ENCODE results near the gene THAP2.
"Not testable (repeated sequence)": the region's sequence is repeated elsewhere in the genome, so short reads cannot be mapped to it uniquely, and the experiment has no call there.

The THAP2 gene

GRCh38 chr12:71685312-71685906, 21.3 kb downstream of the THAP2 start:
- Histone ChIP-seq H3K9ac (ENCODE audit: low read length) (peak overlapping the region; percentile 91), H3K79me1 (replicated peaks; ENCODE audit: low read length, poor library complexity, severe bottlenecking) (peaks cover 6% of the 10 kb centered on the region), H3K4ac (ENCODE audit: low read depth in 1 of 2, low read length in 2 of 2) (no peak overlapping the region), H2BK12ac (ENCODE audit: low read length in 2 of 2) (no peak overlapping the region), H3K18ac (ENCODE audit: low read depth in 1 of 2, low read length in 2 of 2) (peak overlapping the region in 1 of 2 experiments; percentile 100), H3K4me1 (ENCODE audit: control insufficient read depth, insufficient read depth, low read depth, low read length) (peaks cover 8% of the 10 kb centered on the region), H3K14ac (ENCODE audit: low read length in 2 of 2) (no peak overlapping the region), H2AFZ (ENCODE audit: low read depth, low read length) (no peak overlapping the region), H2BK15ac (ENCODE audit: low read depth, poor library complexity, severe bottlenecking) (no peak overlapping the region), H3K27me3 (ENCODE audit: control insufficient read depth in 1 of 2, insufficient read depth in 1 of 2, low read length in 2 of 2) (no peaks in the 10 kb centered on the region), H3K4me3 (ENCODE audit: insufficient read depth in 1 of 2, low read depth in 1 of 2, low read length in 2 of 2) (peak overlapping the region in 1 of 2 experiments; percentile 85), H3K23ac (ENCODE audit: low read length in 2 of 2) (no peak overlapping the region), H3K4me2 (ENCODE audit: low read length, poor library complexity, severe bottlenecking) (peak overlapping the region; percentile 89), H2BK5ac (ENCODE audit: low read depth, low read length, poor library complexity, severe bottlenecking) (no peak overlapping the region), H4K8ac (ENCODE audit: low read length) (peak overlapping the region; percentile 75), H2AK5ac (ENCODE audit: low read length, severe bottlenecking) (no peak overlapping the region), H3K27ac (ENCODE audit: low read length, poor library complexity, severe bottlenecking) (peak overlapping the region; percentile 47), H3K9me3 (ENCODE audit: control insufficient read depth, low read length) (no peaks in the 10 kb centered on the region), H2BK120ac (ENCODE audit: low read depth, low read length) (no peak overlapping the region), H3K36me3 (ENCODE audit: control insufficient read depth in 1 of 2, insufficient read depth in 2 of 2, low read depth in 1 of 2, low read length in 2 of 2) (peaks cover 0 to 2% of the 10 kb centered on the region in 2 experiments), H4K91ac (ENCODE audit: low read length) (no peak overlapping the region)
- DNase-seq: no peak
- 75% methylated on average over 14 of the region's 19 CpGs for WGBS

- DNase-seq: peak; percentile 94
- Histone ChIP-seq H3K4me3 (ENCODE audit: insufficient read depth in 1 of 2, low read depth in 1 of 2, low read length in 2 of 2) (peak within 1 kb of the TSS; percentile 85 to 94), H3K23ac (ENCODE audit: low read length in 2 of 2) (peak within 1 kb of the TSS in 1 of 2 experiments; percentile 89), H3K27ac (ENCODE audit: low read length, poor library complexity, severe bottlenecking) (peak within 1 kb of the TSS; percentile 85), H3K14ac (ENCODE audit: low read length in 2 of 2) (peak within 1 kb of the TSS in 1 of 2 experiments; percentile 99), H3K27me3 (ENCODE audit: control insufficient read depth in 1 of 2, insufficient read depth in 1 of 2, low read length in 2 of 2) (no peaks in the 10 kb centered on the region), H3K9ac (ENCODE audit: low read length) (peak within 1 kb of the TSS; percentile 91), H3K4ac (ENCODE audit: low read depth in 1 of 2, low read length in 2 of 2) (peak within 1 kb of the TSS; percentile 97), H3K79me1 (replicated peaks; ENCODE audit: low read length, poor library complexity, severe bottlenecking) (peaks cover 6% of the 10 kb centered on the region), H2BK12ac (ENCODE audit: low read length in 2 of 2) (peak within 1 kb of the TSS; percentile 93 to 96), H3K4me1 (ENCODE audit: control insufficient read depth, insufficient read depth, low read depth, low read length) (peaks cover 8% of the 10 kb centered on the region), H4K91ac (ENCODE audit: low read length) (peak within 1 kb of the TSS; percentile 99), H2BK15ac (ENCODE audit: low read depth, poor library complexity, severe bottlenecking) (peak within 1 kb of the TSS; percentile 98), H2BK5ac (ENCODE audit: low read depth, low read length, poor library complexity, severe bottlenecking) (peak within 1 kb of the TSS; percentile 96), H3K18ac (ENCODE audit: low read depth in 1 of 2, low read length in 2 of 2) (peak within 1 kb of the TSS; percentile 99 to 100), H3K9me3 (ENCODE audit: control insufficient read depth, low read length) (no peaks in the 10 kb centered on the region), H3K4me2 (ENCODE audit: low read length, poor library complexity, severe bottlenecking) (peak within 1 kb of the TSS; percentile 89), H3K36me3 (ENCODE audit: control insufficient read depth in 1 of 2, insufficient read depth in 2 of 2, low read depth in 1 of 2, low read length in 2 of 2) (peaks cover 0 to 2% of the 10 kb centered on the region in 2 experiments), H2AK5ac (ENCODE audit: low read length, severe bottlenecking) (no peak within 1 kb of the TSS), H2AFZ (ENCODE audit: low read depth, low read length) (peak within 1 kb of the TSS; percentile 98), H4K8ac (ENCODE audit: low read length) (peak within 1 kb of the TSS; percentile 98), H2BK120ac (ENCODE audit: low read depth, low read length) (peak within 1 kb of the TSS; percentile 85)
- under 1% methylated on average over 48 of the region's 63 CpGs for WGBS
Measured at GRCh38 chr12:71685914-71686657, 22.0 kb downstream of the THAP2 start, which contains the start of gene TMEM19. TSS of gene TMEM19 (plus strand) at chr12:71686082. CDS start at chr12:71686681, 599 bp downstream.

- Histone ChIP-seq H2AK5ac (ENCODE audit: low read length, severe bottlenecking) (no peak overlapping the region), H4K8ac (ENCODE audit: low read length) (no peak overlapping the region), H3K4ac (ENCODE audit: low read depth in 1 of 2, low read length in 2 of 2) (no peak overlapping the region), H3K27ac (ENCODE audit: low read length, poor library complexity, severe bottlenecking) (peak overlapping the region; percentile 67), H3K14ac (ENCODE audit: low read length in 2 of 2) (no peak overlapping the region), H3K79me1 (replicated peaks; ENCODE audit: low read length, poor library complexity, severe bottlenecking) (peaks cover 6% of the 10 kb centered on the region), H3K4me3 (ENCODE audit: insufficient read depth in 1 of 2, low read depth in 1 of 2, low read length in 2 of 2) (peak overlapping the region; percentile 85 to 94), H4K91ac (ENCODE audit: low read length) (no peak overlapping the region), H3K27me3 (ENCODE audit: control insufficient read depth in 1 of 2, insufficient read depth in 1 of 2, low read length in 2 of 2) (no peaks in the 10 kb centered on the region), H2AFZ (ENCODE audit: low read depth, low read length) (no peak overlapping the region), H2BK5ac (ENCODE audit: low read depth, low read length, poor library complexity, severe bottlenecking) (no peak overlapping the region), H2BK12ac (ENCODE audit: low read length in 2 of 2) (no peak overlapping the region), H3K23ac (ENCODE audit: low read length in 2 of 2) (no peak overlapping the region), H3K4me2 (ENCODE audit: low read length, poor library complexity, severe bottlenecking) (peak overlapping the region; percentile 63), H2BK120ac (ENCODE audit: low read depth, low read length) (no peak overlapping the region), H3K18ac (ENCODE audit: low read depth in 1 of 2, low read length in 2 of 2) (no peak overlapping the region), H3K4me1 (ENCODE audit: control insufficient read depth, insufficient read depth, low read depth, low read length) (peaks cover 8% of the 10 kb centered on the region), H2BK15ac (ENCODE audit: low read depth, poor library complexity, severe bottlenecking) (no peak overlapping the region), H3K36me3 (ENCODE audit: control insufficient read depth in 1 of 2, insufficient read depth in 2 of 2, low read depth in 1 of 2, low read length in 2 of 2) (peaks cover 0 to 2% of the 10 kb centered on the region in 2 experiments), H3K9ac (ENCODE audit: low read length) (peak overlapping the region; percentile 91), H3K9me3 (ENCODE audit: control insufficient read depth, low read length) (no peaks in the 10 kb centered on the region)
- WGBS: 0% methylated on average over 1 of the region's 3 CpGs
- DNase-seq: no peak
Measured at GRCh38 chr12:71686658-71687025, 22.5 kb downstream of the THAP2 start.

- not testable (repeated sequence) for H2AK5ac ChIP-seq (ENCODE audit: low read length, severe bottlenecking); H3K9me3 ChIP-seq (ENCODE audit: control insufficient read depth, low read length); H3K4ac ChIP-seq (ENCODE audit: low read depth in 1 of 2, low read length in 2 of 2); H3K4me1 ChIP-seq (ENCODE audit: control insufficient read depth, insufficient read depth, low read depth, low read length); H3K18ac ChIP-seq (ENCODE audit: low read depth in 1 of 2, low read length in 2 of 2); H3K14ac ChIP-seq (ENCODE audit: low read length in 2 of 2); H2BK12ac ChIP-seq (ENCODE audit: low read length in 2 of 2); H3K27ac ChIP-seq (ENCODE audit: low read length, poor library complexity, severe bottlenecking); H2BK5ac ChIP-seq (ENCODE audit: low read depth, low read length, poor library complexity, severe bottlenecking); H3K23ac ChIP-seq (ENCODE audit: low read length in 2 of 2); H2BK15ac ChIP-seq (ENCODE audit: low read depth, poor library complexity, severe bottlenecking); H3K79me1 ChIP-seq (replicated peaks; ENCODE audit: low read length, poor library complexity, severe bottlenecking); H3K36me3 ChIP-seq (ENCODE audit: control insufficient read depth in 1 of 2, insufficient read depth in 2 of 2, low read depth in 1 of 2, low read length in 2 of 2); H3K27me3 ChIP-seq (ENCODE audit: control insufficient read depth in 1 of 2, insufficient read depth in 1 of 2, low read length in 2 of 2); H2BK120ac ChIP-seq (ENCODE audit: low read depth, low read length); H4K8ac ChIP-seq (ENCODE audit: low read length); H4K91ac ChIP-seq (ENCODE audit: low read length); DNase-seq; H2AFZ ChIP-seq (ENCODE audit: low read depth, low read length)
- peak overlapping the region; percentile 63 for H3K4me2 ChIP-seq (ENCODE audit: low read length, poor library complexity, severe bottlenecking)
- H3K9ac ChIP-seq (ENCODE audit: low read length): peak overlapping the region; percentile 91
- peak overlapping the region in 1 of 2 experiments; percentile 85 for H3K4me3 ChIP-seq (ENCODE audit: insufficient read depth in 1 of 2, low read depth in 1 of 2, low read length in 2 of 2)
- 91% methylated on average over 8 of the region's 11 CpGs for WGBS
Measured at GRCh38 chr12:71687172-71687571, 23.1 kb downstream of the THAP2 start.

Measured in mesenchymal stem cell (in vitro differentiated cells and primary cell).